ENCODE results near the gene TAT.
A peak's percentile ranks its signal among the peaks of the same experiment; 100 is the strongest.

TAT gene

GRCh38 chr16:71537643-71538042 is 39.2 kb downstream of the TAT start:
- peak; percentile 58 for DNase-seq (ENCODE audit: low read depth)

GRCh38 chr16:71536752-71537499 is 40.0 kb downstream of the TAT start:
- no peak for DNase-seq (ENCODE audit: low read depth)

GRCh38 chr16:71532366-71532765 is 44.5 kb downstream of the TAT start:
- DNase-seq (ENCODE audit: low read depth) = no peak

- DNase-seq (ENCODE audit: low read depth) = no peak
These were observed 48.0 kb downstream of the TAT start for GRCh38 chr16:71528863-71529262.

- DNase-seq (ENCODE audit: low read depth) = no peak
These were observed 48.6 kb downstream of the TAT start for GRCh38 chr16:71528257-71528656.

- peak; percentile 74 for DNase-seq (ENCODE audit: low read depth)
These were observed 50.7 kb downstream of the TAT start, which contains the start of gene CHST4 for GRCh38 chr16:71526111-71526631. Gene CHST4 (plus strand): TSS chr16:71526426. CDS start chr16:71536678, 10,252 bp downstream.

GRCh38 chr16:71524566-71525553 is 52.0 kb downstream of the TAT start:
- no peak for DNase-seq (ENCODE audit: low read depth)

GRCh38 chr16:71520550-71520949 is 56.3 kb downstream of the TAT start:
- DNase-seq (ENCODE audit: low read depth) = peak; percentile 46
